Thoracic aorta (tissue), 2 donors: ENCODE data around the gene TOM1L2. TPM values are rescaled to one million over a fixed set of nuclear protein-coding genes. Genes with fewer than 3 reads are reported as not detected.
A peak's percentile ranks its signal among the peaks of the same experiment; 100 is the strongest.

Experiments used
- ATAC-seq: fragments of 150-250 bp; one replicate; pipeline ENCODE4 v1.8.0; 2017; ENCODE audit warnings: low read depth; ENCODE audit not compliant: insufficient number of reproducible peaks, low FRiP score
- DNase-seq: peaks from one replicate; pipeline ENCODE4 v3.0.0-alpha.2; 2020; ENCODE audit warnings: low spot score
- H3K27ac ChIP-seq, 2 donors: fragments of 200-600 bp; sonication (generic); 1 replicate in 1 of 2; 2 replicates in 1 of 2; pipeline ENCODE4 v1.5.1; 2016; ENCODE audit warnings: mild to moderate bottlenecking in 2 of 2, moderate library complexity in 2 of 2
- H3K27me3 ChIP-seq: fragments of 200-600 bp; sonication (generic); replicated peaks from 2 replicates; pipeline ENCODE4 v1.6.0; 2016; ENCODE audit warnings: mild to moderate bottlenecking; ENCODE audit not compliant: insufficient read depth
- H3K36me3 ChIP-seq: fragments of 200-600 bp; sonication (generic); one replicate; pipeline ENCODE4 v1.5.1; 2016
- H3K4me1 ChIP-seq, 2 donors: fragments of 200-600 bp; sonication (generic); 1 replicate in 1 of 2; 2 replicates in 1 of 2; pipeline versions ENCODE4 v1.5.1 to v1.6.0; 2016; ENCODE audit warnings: low read depth in 2 of 2, mild to moderate bottlenecking in 1 of 2; ENCODE audit not compliant: control insufficient read depth in 1 of 2
- H3K4me3 ChIP-seq: fragments of 200-600 bp; sonication (generic); 2 replicates; pipeline ENCODE4 v1.5.1; 2016; ENCODE audit warnings: mild to moderate bottlenecking
- H3K9me3 ChIP-seq: fragments of 200-600 bp; sonication (generic); 2 replicates; pipeline ENCODE4 v1.5.1; 2016
- total RNA-seq, 2 donors: library from RNA; depleted of rRNA; stranded (reverse); fragments of >200 nt; gene quantifications; one replicate each; pipeline versions ENCODE4 v1.1.0 to v1.2.3, GENCODE V29; 2016
- TF ChIP-seq, protein P1 (sequence below): fragments of 200-600 bp; sonication (generic); IDR thresholded peaks from one replicate; pipeline ENCODE4 v1.5.1; 2019; ENCODE audit warnings: antibody characterized with exemption

TOM1L2 gene
- total RNA-seq, 2 donors from 2014 or later, result 63.4 to 185 TPM

DNA sequence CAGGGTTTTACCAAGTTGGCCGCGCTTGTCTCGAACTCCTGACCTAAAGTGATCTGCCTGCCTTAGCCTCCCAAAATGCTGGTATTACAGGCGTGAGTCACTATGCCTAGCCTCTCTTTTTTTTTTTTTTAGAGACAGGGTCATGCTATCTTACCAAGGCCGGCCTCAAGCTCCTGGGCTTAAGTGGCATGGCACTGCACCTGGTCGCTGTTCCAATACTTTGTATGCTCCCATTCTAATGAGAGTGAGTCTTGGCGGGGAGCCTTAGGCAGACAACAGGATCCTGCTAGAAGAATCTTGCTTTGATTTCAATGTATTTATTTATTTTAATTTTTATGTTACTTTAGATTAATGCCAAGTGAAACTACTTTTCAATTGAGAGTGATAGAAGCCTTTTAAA is 21.9 kb downstream of the TOM1L2 start:
- DNase-seq, result no peak
- Histone ChIP-seq H3K4me3 (no peak overlapping the region), H3K27ac (no peak overlapping the region), H3K27me3 (no peaks in the 10 kb centered on the region), H3K4me1 (peaks cover 0 to 26% of the 10 kb centered on the region in 2 donors), H3K9me3 (no peaks in the 10 kb centered on the region), H3K36me3 (no peaks in the 10 kb centered on the region)
- no peak for ATAC-seq
- TF ChIP-seq, protein P1, sequence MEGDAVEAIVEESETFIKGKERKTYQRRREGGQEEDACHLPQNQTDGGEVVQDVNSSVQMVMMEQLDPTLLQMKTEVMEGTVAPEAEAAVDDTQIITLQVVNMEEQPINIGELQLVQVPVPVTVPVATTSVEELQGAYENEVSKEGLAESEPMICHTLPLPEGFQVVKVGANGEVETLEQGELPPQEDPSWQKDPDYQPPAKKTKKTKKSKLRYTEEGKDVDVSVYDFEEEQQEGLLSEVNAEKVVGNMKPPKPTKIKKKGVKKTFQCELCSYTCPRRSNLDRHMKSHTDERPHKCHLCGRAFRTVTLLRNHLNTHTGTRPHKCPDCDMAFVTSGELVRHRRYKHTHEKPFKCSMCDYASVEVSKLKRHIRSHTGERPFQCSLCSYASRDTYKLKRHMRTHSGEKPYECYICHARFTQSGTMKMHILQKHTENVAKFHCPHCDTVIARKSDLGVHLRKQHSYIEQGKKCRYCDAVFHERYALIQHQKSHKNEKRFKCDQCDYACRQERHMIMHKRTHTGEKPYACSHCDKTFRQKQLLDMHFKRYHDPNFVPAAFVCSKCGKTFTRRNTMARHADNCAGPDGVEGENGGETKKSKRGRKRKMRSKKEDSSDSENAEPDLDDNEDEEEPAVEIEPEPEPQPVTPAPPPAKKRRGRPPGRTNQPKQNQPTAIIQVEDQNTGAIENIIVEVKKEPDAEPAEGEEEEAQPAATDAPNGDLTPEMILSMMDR, result no peak

- H3K36me3 ChIP-seq, result no peaks in the 10 kb centered on the region
These were observed 24.2 kb downstream of the TOM1L2 start for GRCh38 chr17:17947966-17948365.

DNA sequence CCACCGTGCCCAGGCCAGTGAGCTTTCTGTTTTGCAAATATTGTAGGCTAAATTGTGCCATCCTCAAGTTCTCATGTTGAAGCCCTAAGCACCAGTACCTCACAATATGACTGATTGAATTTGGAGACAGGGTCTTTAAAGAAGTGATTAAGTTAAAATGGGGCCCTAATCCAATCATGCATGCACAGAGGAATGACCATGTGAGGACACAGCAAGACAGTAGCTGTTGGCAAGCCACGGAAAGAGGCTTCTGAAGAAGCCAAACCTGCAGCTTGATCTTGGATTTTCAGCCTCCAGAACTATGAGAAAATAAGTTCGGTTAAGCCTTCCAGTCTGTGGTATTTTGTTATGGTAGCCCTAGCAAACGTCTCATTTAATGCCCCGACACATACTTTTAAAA is 24.9 kb downstream of the TOM1L2 start:
- no peaks in the 10 kb centered on the region for H3K36me3 ChIP-seq
- H3K27ac ChIP-seq, result no peak overlapping the region
- H3K4me1 ChIP-seq, result peaks cover 15 to 52% of the 10 kb centered on the region in 2 donors
- no peaks in the 10 kb centered on the region for H3K9me3 ChIP-seq
- TF ChIP-seq, protein P1, result no peak
- ATAC-seq, result no peak
- H3K27me3 ChIP-seq, result no peaks in the 10 kb centered on the region
- DNase-seq, result no peak
- no peak overlapping the region for H3K4me3 ChIP-seq

More at GRCh38 chr17:17947966-17948365, 24.2 kb downstream of the TOM1L2 start:
- Histone ChIP-seq H3K4me1 (peaks cover 9 to 47% of the 10 kb centered on the region in 2 donors), H3K27ac (no peak overlapping the region), H3K27me3 (no peaks in the 10 kb centered on the region), H3K9me3 (no peaks in the 10 kb centered on the region), H3K4me3 (no peak overlapping the region)
- TF ChIP-seq, protein P1, result no peak
- no peak for DNase-seq
- no peak for ATAC-seq

- Histone ChIP-seq H3K4me1 (peaks cover 20 to 64% of the 10 kb centered on the region in 2 donors), H3K27ac (no peak overlapping the region), H3K36me3 (no peaks in the 10 kb centered on the region), H3K4me3 (no peak overlapping the region), H3K9me3 (no peaks in the 10 kb centered on the region), H3K27me3 (no peaks in the 10 kb centered on the region)
- ATAC-seq (no peak), DNase-seq (no peak)
- TF ChIP-seq, protein P1, result no peak
These were observed 26.1 kb downstream of the TOM1L2 start for GRCh38 chr17:17946093-17946492.

DNA sequence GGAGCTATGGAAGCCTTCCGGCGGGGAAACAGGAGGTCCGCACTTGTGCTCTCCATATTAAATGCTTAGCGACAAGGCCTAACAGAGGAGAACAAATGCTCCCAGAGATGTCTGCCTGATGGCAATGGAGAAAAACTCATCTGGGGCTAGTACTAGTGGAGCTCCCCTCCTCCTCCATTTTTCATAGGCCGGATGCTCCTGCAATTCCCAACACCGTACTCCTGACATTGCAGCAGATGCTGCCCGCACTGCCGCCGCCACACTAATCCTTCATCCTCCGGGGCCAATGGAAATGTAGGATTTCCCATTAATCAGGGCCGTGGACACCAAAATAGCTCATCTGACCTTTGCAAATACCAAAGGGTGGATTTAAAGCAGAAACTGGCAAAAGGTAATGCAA is 27.5 kb downstream of the TOM1L2 start:
- Histone ChIP-seq H3K27me3 (no peaks in the 10 kb centered on the region), H3K4me1 (peaks cover 27 to 78% of the 10 kb centered on the region in 2 donors), H3K4me3 (no peak overlapping the region), H3K9me3 (no peaks in the 10 kb centered on the region), H3K27ac (peak overlapping the region in 1 of 2 donors; percentile 84), H3K36me3 (no peaks in the 10 kb centered on the region)
- DNase-seq, result no peak
- TF ChIP-seq, protein P1, result no peak
- ATAC-seq, result no peak
